GM18519 (cell line): ENCODE results near the gene KLHL22.
"Not testable (repeated sequence)": the region's sequence is repeated elsewhere in the genome, so short reads cannot be mapped to it uniquely, and the experiment has no call there.

Experiments
- ATAC-seq: cut with Tn5 transposase; IDR thresholded peaks from one replicate; pipeline ENCODE4 v1.9.1; 2021; ENCODE audit warnings: mild to moderate bottlenecking, moderate library complexity; ENCODE audit not compliant: unreplicated experiment, low FRiP score

The KLHL22 gene

GRCh38 chr22:20524004-20524481, 28.4 kb upstream of the KLHL22 start:
- ATAC-seq = no peak

- no peak for ATAC-seq
Observed at GRCh38 chr22:20523086-20523983, 27.7 kb upstream of the KLHL22 start.

- no peak for ATAC-seq
Observed at GRCh38 chr22:20522134-20523004, 26.8 kb upstream of the KLHL22 start.

GRCh38 chr22:20520093-20520511, 24.5 kb upstream of the KLHL22 start:
- no peak for ATAC-seq

GRCh38 chr22:20519558-20519957, 24.0 kb upstream of the KLHL22 start:
- ATAC-seq = no peak

- no peak for ATAC-seq
Observed at GRCh38 chr22:20517841-20518592, 22.4 kb upstream of the KLHL22 start.

GRCh38 chr22:20517422-20517821, 21.8 kb upstream of the KLHL22 start:
- ATAC-seq = no peak

GRCh38 chr22:20516399-20516798, 20.8 kb upstream of the KLHL22 start:
- no peak for ATAC-seq

- ATAC-seq = no peak
Observed at GRCh38 chr22:20514658-20515406, 19.2 kb upstream of the KLHL22 start.

GRCh38 chr22:20511578-20512229, 16.1 kb upstream of the KLHL22 start:
- ATAC-seq = no peak

GRCh38 chr22:20510811-20511577, 15.4 kb upstream of the KLHL22 start:
- no peak for ATAC-seq

GRCh38 chr22:20509344-20510047, 13.9 kb upstream of the KLHL22 start:
- ATAC-seq = no peak

GRCh38 chr22:20508815-20509271, 13.2 kb upstream of the KLHL22 start:
- ATAC-seq = no peak

GRCh38 chr22:20508067-20508755, 12.6 kb upstream of the KLHL22 start:
- ATAC-seq = not testable (repeated sequence)

- ATAC-seq = peak; percentile 62
Observed at GRCh38 chr22:20507253-20508066, 11.9 kb upstream of the KLHL22 start, which contains the start of gene MED15. Gene MED15 (plus strand): TSS chr22:20507610. CDS start chr22:20507679, 69 bp downstream.

GRCh38 chr22:20506543-20507252, 11.1 kb upstream of the KLHL22 start:
- ATAC-seq = no peak
